HG03442 (cell line): ENCODE measurements around the gene PCMT1.
"Not testable (repeated sequence)": the region's sequence is repeated elsewhere in the genome, so short reads cannot be mapped to it uniquely, and the experiment has no call there.

ENCODE experiments used
- ATAC-seq: cut with Tn5 transposase; IDR thresholded peaks from one replicate; pipeline ENCODE4 v1.9.1; 2021; ENCODE audit warnings: mild to moderate bottlenecking, moderate library complexity; ENCODE audit not compliant: unreplicated experiment

PCMT1 gene

GRCh38 chr6:149749082-149749593, 403 bp upstream of the PCMT1 start:
- ATAC-seq = peak; percentile 1

DNA sequence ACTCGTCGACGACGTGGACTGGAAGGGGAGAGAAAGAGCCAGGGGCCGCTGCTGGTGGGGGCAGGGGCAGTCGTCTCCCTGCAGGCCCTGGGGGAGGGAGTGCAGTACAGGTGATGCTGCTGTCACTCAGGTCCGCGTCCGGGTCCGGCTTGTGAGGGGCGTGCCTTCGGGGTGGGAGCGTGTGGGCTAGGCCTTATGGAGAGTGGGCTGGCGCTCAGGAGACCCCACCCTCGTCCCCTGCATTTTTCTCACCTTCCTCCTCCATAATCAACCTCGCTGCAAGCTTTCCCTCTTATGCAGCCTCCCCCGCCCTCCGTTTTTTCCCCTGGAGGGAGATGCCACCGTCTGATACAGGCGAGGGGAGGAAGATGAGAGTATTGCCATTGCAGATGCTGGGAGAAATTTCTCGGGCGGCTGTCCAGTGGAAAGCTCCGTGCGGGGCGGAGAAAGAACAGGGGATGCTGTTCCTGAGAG, 632 bp downstream of the PCMT1 start:
- peak; percentile 28 for ATAC-seq

GRCh38 chr6:149751239-149751638, 1.7 kb downstream of the PCMT1 start:
- no peak for ATAC-seq

GRCh38 chr6:149751920-149752319, 2.4 kb downstream of the PCMT1 start:
- ATAC-seq = not testable (repeated sequence)

- no peak for ATAC-seq
These were observed 3.2 kb downstream of the PCMT1 start for GRCh38 chr6:149752600-149753373.

DNA sequence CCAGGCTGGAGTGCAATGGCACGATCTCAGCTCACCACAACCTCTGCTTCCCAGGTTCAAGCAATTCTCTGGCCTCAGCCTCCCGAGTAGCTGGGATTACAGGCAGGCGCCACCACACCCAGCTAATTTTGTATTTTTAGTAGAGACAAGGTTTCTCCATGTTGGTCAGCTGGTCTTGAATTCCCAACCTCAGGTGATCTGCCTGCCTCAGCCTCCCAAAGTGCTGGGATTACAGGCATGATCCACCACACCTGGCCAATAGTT, 3.8 kb downstream of the PCMT1 start:
- ATAC-seq = not testable (repeated sequence)

DNA sequence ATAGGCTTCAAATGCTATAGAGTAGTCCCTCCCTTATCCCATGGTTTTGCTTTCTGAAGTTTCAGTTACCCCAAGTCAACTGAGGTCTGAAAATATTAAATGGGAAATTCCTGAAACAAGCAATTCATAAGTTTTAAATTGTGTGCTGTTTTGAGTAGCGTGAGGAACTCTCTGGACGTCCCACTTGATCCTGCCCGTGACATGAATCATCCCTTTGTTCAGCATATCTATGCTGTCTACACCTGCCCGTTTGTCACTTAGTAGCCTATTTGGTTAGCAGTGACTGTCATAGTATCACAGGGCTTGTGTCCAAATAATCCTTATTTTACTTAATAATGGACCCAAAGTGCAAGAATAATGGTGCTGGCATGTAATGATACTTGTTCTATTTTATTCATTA, 5.0 kb downstream of the PCMT1 start:
- no peak for ATAC-seq

GRCh38 chr6:149755300-149756260, 6.0 kb downstream of the PCMT1 start:
- peak; percentile 70 for ATAC-seq

DNA sequence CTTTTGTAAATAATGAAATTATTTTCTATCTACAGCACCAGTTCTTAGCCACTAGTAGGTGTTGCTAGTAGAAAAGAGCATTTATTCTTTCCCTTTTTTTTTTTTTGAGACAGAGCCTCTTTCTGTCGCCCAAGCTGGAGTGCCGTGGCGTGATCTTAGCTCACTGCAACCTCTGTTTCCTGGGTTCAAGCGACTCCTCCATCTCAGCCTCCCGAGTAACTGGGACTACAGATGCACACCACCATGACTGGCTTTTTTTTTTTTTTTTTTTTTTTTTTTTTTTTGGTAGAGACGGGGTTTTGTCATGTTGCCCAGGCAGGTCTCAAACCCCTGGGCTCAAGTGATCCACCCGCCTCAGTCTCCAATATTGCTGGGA, 6.7 kb downstream of the PCMT1 start:
- ATAC-seq = no peak

- ATAC-seq = peak; percentile 97
These were observed 11.9 kb downstream of the PCMT1 start for GRCh38 chr6:149761438-149761837.

DNA sequence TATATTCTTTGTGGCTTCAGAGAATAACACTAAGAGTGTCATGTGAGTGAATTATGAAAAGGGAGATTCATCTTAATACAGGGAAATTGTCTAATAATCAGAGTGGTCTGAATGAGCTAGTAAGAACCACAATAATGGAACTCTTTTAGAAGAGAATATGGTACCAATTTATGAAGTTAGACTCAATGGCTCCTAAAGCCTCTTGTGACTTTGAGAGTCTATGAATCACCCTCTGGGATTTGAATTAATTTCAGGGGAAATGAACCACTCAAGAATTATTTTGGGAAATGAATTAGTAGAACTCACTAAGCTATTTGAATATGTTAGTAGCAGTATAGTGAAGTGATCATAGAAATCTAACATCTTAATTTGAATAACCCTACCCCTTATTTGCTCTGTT, 14.3 kb downstream of the PCMT1 start:
- ATAC-seq = no peak

- ATAC-seq = no peak
These were observed 16.7 kb downstream of the PCMT1 start for GRCh38 chr6:149766156-149766769.

DNA sequence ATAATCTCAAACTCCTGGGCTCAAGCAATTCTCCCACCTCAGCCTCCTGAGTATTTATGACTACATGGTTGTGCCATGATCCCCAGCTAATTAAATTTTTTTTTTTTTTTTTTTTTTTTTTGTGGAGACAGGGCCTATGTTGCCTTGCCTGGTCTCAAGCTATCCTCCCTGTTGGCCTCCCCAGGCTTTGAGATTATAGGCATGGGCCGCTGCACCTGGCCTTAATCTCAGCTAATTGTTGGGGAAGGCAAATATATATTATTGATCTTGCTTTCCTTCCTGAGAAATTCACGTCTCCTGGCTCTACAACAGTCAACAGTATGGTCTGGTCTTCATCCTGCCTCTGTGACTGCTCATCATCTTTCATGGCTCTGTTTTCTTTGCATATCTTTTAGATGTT, 20.1 kb downstream of the PCMT1 start:
- ATAC-seq = no peak

- no peak for ATAC-seq
These were observed 21.6 kb downstream of the PCMT1 start for GRCh38 chr6:149771185-149771584.

DNA sequence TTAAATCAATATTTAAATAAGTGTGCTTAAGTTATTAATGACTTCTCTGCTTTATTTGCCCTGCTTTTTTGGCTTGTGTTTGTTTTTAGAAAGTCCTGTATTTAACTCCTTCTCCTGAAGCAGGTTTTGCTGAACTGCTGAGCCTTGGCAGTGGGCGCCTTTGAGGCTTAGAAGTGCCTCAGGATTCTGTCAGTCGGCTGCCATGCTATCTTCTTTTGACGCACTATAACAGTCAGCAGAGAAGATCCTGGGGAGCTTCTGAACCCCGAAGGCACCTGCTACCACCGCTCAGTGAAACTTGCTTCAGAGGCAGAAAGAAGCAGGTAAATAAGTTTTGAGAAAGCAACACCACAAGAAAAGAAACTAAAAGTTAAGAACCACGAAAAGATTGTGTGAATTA, 22.4 kb downstream of the PCMT1 start:
- no peak for ATAC-seq

DNA sequence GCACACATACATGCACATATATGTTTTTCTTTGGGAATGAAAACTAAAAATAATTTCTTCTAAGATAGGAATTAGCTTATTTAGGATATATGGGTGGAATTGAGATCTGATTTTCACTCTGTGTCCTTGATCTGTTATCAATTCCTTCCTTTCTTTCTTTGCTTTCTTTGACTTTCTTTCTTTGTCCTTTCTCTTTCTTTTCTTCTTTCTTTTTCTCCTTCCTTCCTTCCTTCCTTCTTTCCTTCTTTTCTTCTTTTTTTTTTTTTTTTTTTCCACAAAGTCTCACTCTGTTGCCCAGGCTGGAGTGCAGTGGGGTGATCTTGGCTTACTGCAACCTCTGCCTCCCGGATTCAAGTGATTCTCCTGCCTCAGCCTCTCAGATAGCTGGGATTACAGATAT, 28.1 kb downstream of the PCMT1 start:
- no peak for ATAC-seq

DNA sequence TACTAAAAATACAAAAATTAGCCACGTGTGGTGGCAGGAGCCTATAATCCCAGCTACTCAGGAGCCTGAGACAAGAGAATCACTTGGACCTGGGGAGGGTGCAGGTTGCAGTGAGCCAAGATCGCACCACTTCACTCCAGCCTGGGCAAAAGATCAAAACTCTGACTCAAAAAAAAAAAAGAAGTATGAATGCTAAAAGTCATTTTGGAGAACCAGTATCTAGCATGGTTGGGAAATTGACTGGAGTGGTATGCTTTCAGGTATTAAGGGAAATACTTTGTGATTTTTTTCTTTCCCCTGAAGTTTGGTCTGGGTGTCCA, 30.1 kb downstream of the PCMT1 start:
- ATAC-seq = no peak

DNA sequence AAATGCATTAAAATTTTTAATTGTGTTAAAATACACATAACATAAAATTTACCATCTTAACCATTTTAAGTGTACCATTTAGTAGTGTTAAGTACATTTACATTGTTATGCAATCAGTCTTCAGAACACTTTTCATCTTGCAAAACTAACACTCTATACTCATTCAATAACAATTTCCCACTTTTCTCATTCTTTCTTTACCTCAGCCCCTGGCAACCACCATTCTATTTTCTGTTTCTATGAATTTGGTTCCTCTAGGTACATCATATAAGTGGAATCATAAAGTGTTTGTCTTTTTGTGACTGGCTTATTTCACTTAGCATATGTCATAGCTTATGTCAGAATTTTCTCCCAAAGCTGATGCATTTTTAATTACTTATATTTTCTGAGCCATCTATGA, 32.2 kb downstream of the PCMT1 start:
- no peak for ATAC-seq

GRCh38 chr6:149782337-149782736, 32.8 kb downstream of the PCMT1 start:
- ATAC-seq = no peak

GRCh38 chr6:149783551-149783950, 34.0 kb downstream of the PCMT1 start:
- no peak for ATAC-seq

DNA sequence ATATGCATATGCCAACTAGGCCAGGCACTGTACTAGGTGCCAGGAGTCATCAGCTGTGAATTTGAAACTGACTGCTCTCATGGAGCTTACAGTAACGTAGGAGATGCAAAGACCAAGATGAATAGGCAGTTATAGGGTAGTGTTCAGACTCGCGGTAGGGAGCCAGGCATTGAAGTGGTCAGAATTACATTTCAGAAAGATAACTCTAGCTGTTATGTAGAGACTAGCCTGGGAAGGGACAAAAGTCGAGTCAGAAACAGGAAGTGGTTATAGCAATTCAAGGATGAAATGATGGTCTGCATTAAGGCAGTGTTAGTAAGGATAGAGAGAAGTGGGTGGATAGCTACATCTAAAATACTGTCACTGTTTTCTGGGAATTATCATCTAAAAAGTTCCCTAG, 56.6 kb downstream of the PCMT1 start:
- ATAC-seq = no peak

- ATAC-seq = no peak
These were observed 60.3 kb downstream of the PCMT1 start for GRCh38 chr6:149809798-149810197.
